Upper lobe of left lung (tissue), 4 donors: Measurements from ENCODE around the gene POPDC3.

Experiments used
- POLR2AphosphoS5 ChIP-seq, 2 donors: sonication (generic); formaldehyde crosslinking; IDR thresholded peaks; one replicate each; pipeline ENCODE4 v1.5.1; 2017; ENCODE audit warnings: antibody characterized with exemption in 2 of 2
- TF ChIP-seq, protein P1 (sequence below), 6 experiments: fragments of 450-650 bp in 4 of 6; fragments of 200-600 bp in 2 of 6; sonication (generic) in 2 of 6; IDR thresholded peaks; one replicate each; pipeline ENCODE4 v1.5.1; 2016 to 2019; ENCODE audit warnings: antibody characterized with exemption in 6 of 6

- TF ChIP-seq, protein P1, sequence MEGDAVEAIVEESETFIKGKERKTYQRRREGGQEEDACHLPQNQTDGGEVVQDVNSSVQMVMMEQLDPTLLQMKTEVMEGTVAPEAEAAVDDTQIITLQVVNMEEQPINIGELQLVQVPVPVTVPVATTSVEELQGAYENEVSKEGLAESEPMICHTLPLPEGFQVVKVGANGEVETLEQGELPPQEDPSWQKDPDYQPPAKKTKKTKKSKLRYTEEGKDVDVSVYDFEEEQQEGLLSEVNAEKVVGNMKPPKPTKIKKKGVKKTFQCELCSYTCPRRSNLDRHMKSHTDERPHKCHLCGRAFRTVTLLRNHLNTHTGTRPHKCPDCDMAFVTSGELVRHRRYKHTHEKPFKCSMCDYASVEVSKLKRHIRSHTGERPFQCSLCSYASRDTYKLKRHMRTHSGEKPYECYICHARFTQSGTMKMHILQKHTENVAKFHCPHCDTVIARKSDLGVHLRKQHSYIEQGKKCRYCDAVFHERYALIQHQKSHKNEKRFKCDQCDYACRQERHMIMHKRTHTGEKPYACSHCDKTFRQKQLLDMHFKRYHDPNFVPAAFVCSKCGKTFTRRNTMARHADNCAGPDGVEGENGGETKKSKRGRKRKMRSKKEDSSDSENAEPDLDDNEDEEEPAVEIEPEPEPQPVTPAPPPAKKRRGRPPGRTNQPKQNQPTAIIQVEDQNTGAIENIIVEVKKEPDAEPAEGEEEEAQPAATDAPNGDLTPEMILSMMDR (IDR thresholded peaks at IDR 0.05) = no peak
- no peak for TF ChIP-seq POLR2AphosphoS5 (IDR thresholded peaks at IDR 0.05)
These were observed 2.3 kb downstream of the POPDC3 start for GRCh38 chr6:105177556-105177955.
